SJSA1 (cell line): ENCODE data around the gene POFUT2. TPM values are rescaled to one million over a fixed set of nuclear protein-coding genes. Genes with fewer than 3 reads are reported as not detected.

Experiments
- DNase-seq, 2 experiments: peaks; one replicate each; pipeline ENCODE4 v3.0.0-alpha.2; 2015 to 2020; ENCODE audit warnings: low spot score in 2 of 2, low read depth in 1 of 2
- H3K27ac ChIP-seq: fragments of 250-450 bp; sonication (Bioruptor Pico); 2 replicates; pipeline ENCODE4 v1.5.1; 2020; ENCODE audit warnings: mild to moderate bottlenecking, moderate library complexity
- H3K27me3 ChIP-seq: fragments of 250-450 bp; sonication (Bioruptor Pico); replicated peaks from 2 replicates; pipeline ENCODE4 v1.5.1; 2020; ENCODE audit warnings: mild to moderate bottlenecking, moderate library complexity
- H3K36me3 ChIP-seq: fragments of 250-450 bp; sonication (Bioruptor Pico); 2 replicates; pipeline ENCODE4 v1.5.1; 2020; ENCODE audit warnings: mild to moderate bottlenecking
- H3K4me1 ChIP-seq: fragments of 250-450 bp; sonication (Bioruptor Pico); replicated peaks from 2 replicates; pipeline ENCODE4 v1.6.1; 2021; ENCODE audit warnings: mild to moderate bottlenecking
- H3K4me3 ChIP-seq: fragments of 250-450 bp; sonication (Bioruptor Pico); 2 replicates; pipeline ENCODE4 v1.5.1; 2020; ENCODE audit warnings: mild to moderate bottlenecking
- H3K9me3 ChIP-seq: fragments of 250-450 bp; sonication (Bioruptor Pico); replicated peaks from 2 replicates; pipeline ENCODE4 v1.5.1; 2020; ENCODE audit warnings: mild to moderate bottlenecking
- total RNA-seq: library from RNA; depleted of rRNA; stranded (reverse); fragments of >200 nt; shearing (Covaris generic); gene quantifications from 2 replicates; pipeline ENCODE4 v1.2.3, GENCODE V29; 2014; rRNA removed

The POFUT2 gene
- total RNA-seq, result 32.6 and 42.0 TPM in 2 replicates

- Histone ChIP-seq H3K4me3 (peak within 1 kb of the TSS; percentile 85), H3K27ac (peak within 1 kb of the TSS; percentile 62)
- peak; percentile 96 to 98 for DNase-seq
These were observed at the start of gene POFUT2 for GRCh38 chr21:45287438-45288391. Gene POFUT2 (minus strand): TSS chr21:45287895. CDS start chr21:45287871, 24 bp downstream.

GRCh38 chr21:45336870-45337269 is 49.2 kb upstream of the POFUT2 start:
- H3K4me1 ChIP-seq, result peaks cover 36% of the 10 kb centered on the region
- no peak for DNase-seq

More at GRCh38 chr21:45287438-45288391, at the start of gene POFUT2:
- H3K27me3 ChIP-seq, result no peaks in the 10 kb centered on the region
- H3K4me1 ChIP-seq, result peaks cover 17% of the 10 kb centered on the region
- H3K36me3 ChIP-seq, result peaks cover 38% of the 10 kb centered on the region
- H3K9me3 ChIP-seq, result no peaks in the 10 kb centered on the region

GRCh38 chr21:45336535-45336810 is 48.8 kb upstream of the POFUT2 start:
- Histone ChIP-seq H3K4me1 (peaks cover 35% of the 10 kb centered on the region), H3K36me3 (no peaks in the 10 kb centered on the region), H3K9me3 (no peaks in the 10 kb centered on the region), H3K27me3 (no peaks in the 10 kb centered on the region), H3K4me3 (no peak overlapping the region), H3K27ac (no peak overlapping the region)
- no peak for DNase-seq

More at GRCh38 chr21:45336870-45337269, 49.2 kb upstream of the POFUT2 start:
- H3K36me3 ChIP-seq, result no peaks in the 10 kb centered on the region
- H3K4me3 ChIP-seq, result no peak overlapping the region
- no peaks in the 10 kb centered on the region for H3K27me3 ChIP-seq
- H3K27ac ChIP-seq, result no peak overlapping the region
- no peaks in the 10 kb centered on the region for H3K9me3 ChIP-seq

GRCh38 chr21:45335761-45336534 is 48.3 kb upstream of the POFUT2 start:
- no peak for DNase-seq
- Histone ChIP-seq H3K9me3 (no peaks in the 10 kb centered on the region), H3K36me3 (no peaks in the 10 kb centered on the region), H3K27ac (no peak overlapping the region), H3K4me1 (peaks cover 37% of the 10 kb centered on the region), H3K4me3 (no peak overlapping the region), H3K27me3 (no peaks in the 10 kb centered on the region)

- Histone ChIP-seq H3K27ac (no peak overlapping the region), H3K36me3 (no peaks in the 10 kb centered on the region), H3K27me3 (no peaks in the 10 kb centered on the region), H3K9me3 (no peaks in the 10 kb centered on the region), H3K4me1 (peaks cover 44% of the 10 kb centered on the region), H3K4me3 (no peak overlapping the region)
- no peak for DNase-seq
These were observed 47.6 kb upstream of the POFUT2 start for GRCh38 chr21:45335151-45335760.

GRCh38 chr21:45334591-45335081 is 46.9 kb upstream of the POFUT2 start:
- no peak for DNase-seq
- Histone ChIP-seq H3K27me3 (no peaks in the 10 kb centered on the region), H3K4me1 (peaks cover 50% of the 10 kb centered on the region), H3K4me3 (no peak overlapping the region), H3K9me3 (no peaks in the 10 kb centered on the region), H3K36me3 (no peaks in the 10 kb centered on the region), H3K27ac (peak overlapping the region; percentile 92)

- no peaks in the 10 kb centered on the region for H3K27me3 ChIP-seq
- no peaks in the 10 kb centered on the region for H3K9me3 ChIP-seq
- H3K27ac ChIP-seq, result peak overlapping the region; percentile 92
- H3K36me3 ChIP-seq, result no peaks in the 10 kb centered on the region
- H3K4me3 ChIP-seq, result no peak overlapping the region
- no peak for DNase-seq
- H3K4me1 ChIP-seq, result peaks cover 55% of the 10 kb centered on the region
These were observed 46.4 kb upstream of the POFUT2 start for GRCh38 chr21:45334134-45334533.

GRCh38 chr21:45333583-45334121 is 46.0 kb upstream of the POFUT2 start:
- Histone ChIP-seq H3K27ac (peak overlapping the region; percentile 92), H3K36me3 (no peaks in the 10 kb centered on the region), H3K9me3 (no peaks in the 10 kb centered on the region), H3K4me1 (peaks cover 60% of the 10 kb centered on the region), H3K27me3 (no peaks in the 10 kb centered on the region), H3K4me3 (no peak overlapping the region)
- DNase-seq, result peak; percentile 89 to 90

GRCh38 chr21:45332981-45333582 is 45.4 kb upstream of the POFUT2 start:
- DNase-seq, result no peak
- H3K4me1 ChIP-seq, result peaks cover 66% of the 10 kb centered on the region
- peak overlapping the region; percentile 92 for H3K27ac ChIP-seq
- H3K9me3 ChIP-seq, result no peaks in the 10 kb centered on the region
- H3K36me3 ChIP-seq, result no peaks in the 10 kb centered on the region
- H3K27me3 ChIP-seq, result no peaks in the 10 kb centered on the region
- no peak overlapping the region for H3K4me3 ChIP-seq

- H3K4me3 ChIP-seq, result no peak overlapping the region
- H3K4me1 ChIP-seq, result peaks cover 72% of the 10 kb centered on the region
- peak overlapping the region; percentile 92; the same call in 1 of the 2 replicates for H3K27ac ChIP-seq
- H3K9me3 ChIP-seq, result no peaks in the 10 kb centered on the region
- no peaks in the 10 kb centered on the region for H3K27me3 ChIP-seq
- H3K36me3 ChIP-seq, result no peaks in the 10 kb centered on the region
- DNase-seq, result peak in 1 of 2 experiments; percentile 34
These were observed 44.7 kb upstream of the POFUT2 start for GRCh38 chr21:45332415-45332814.

- Histone ChIP-seq H3K9me3 (no peaks in the 10 kb centered on the region), H3K27me3 (no peaks in the 10 kb centered on the region), H3K4me3 (no peak overlapping the region), H3K27ac (peak overlapping the region; percentile 85), H3K36me3 (no peaks in the 10 kb centered on the region), H3K4me1 (peaks cover 80% of the 10 kb centered on the region)
- DNase-seq, result peak; percentile 76 to 77
These were observed 43.9 kb upstream of the POFUT2 start for GRCh38 chr21:45331531-45332147.

GRCh38 chr21:45330851-45331261 is 43.2 kb upstream of the POFUT2 start:
- Histone ChIP-seq H3K4me1 (peaks cover 88% of the 10 kb centered on the region), H3K9me3 (no peaks in the 10 kb centered on the region), H3K27ac (peak overlapping the region; percentile 85), H3K36me3 (no peaks in the 10 kb centered on the region), H3K27me3 (no peaks in the 10 kb centered on the region), H3K4me3 (no peak overlapping the region)
- DNase-seq, result no peak
